ENCODE data around the gene MARVELD1.
"Not testable (repeated sequence)": the region's sequence is repeated elsewhere in the genome, so short reads cannot be mapped to it uniquely, and the experiment has no call there.

MARVELD1 gene

GRCh38 chr10:97698072-97698655, 15.4 kb upstream of the MARVELD1 start:
- not testable (repeated sequence) for DNase-seq

- DNase-seq, result peak; percentile 34
Measured at GRCh38 chr10:97701438-97702069, 12.0 kb upstream of the MARVELD1 start.

- no peak for DNase-seq
Measured at GRCh38 chr10:97703398-97704067, 10.0 kb upstream of the MARVELD1 start.

- DNase-seq, result no peak
Measured at GRCh38 chr10:97704341-97704740, 9.2 kb upstream of the MARVELD1 start.

GRCh38 chr10:97705006-97705670, 8.4 kb upstream of the MARVELD1 start:
- no peak for DNase-seq

- DNase-seq, result no peak
Measured at GRCh38 chr10:97707134-97707861, 6.2 kb upstream of the MARVELD1 start.

- no peak for DNase-seq
Measured at GRCh38 chr10:97708167-97708566, 5.4 kb upstream of the MARVELD1 start.

- DNase-seq, result peak; percentile 72
Measured at GRCh38 chr10:97708976-97709946, 4.3 kb upstream of the MARVELD1 start.

- DNase-seq, result no peak
Measured at GRCh38 chr10:97711640-97712572, 1.6 kb upstream of the MARVELD1 start.

GRCh38 chr10:97713826-97714400, 383 bp downstream of the MARVELD1 start:
- no peak for DNase-seq

- DNase-seq, result peak; percentile 60
Measured at GRCh38 chr10:97714401-97715258, 1.1 kb downstream of the MARVELD1 start.

- DNase-seq, result no peak
Measured at GRCh38 chr10:97715259-97715874, 1.8 kb downstream of the MARVELD1 start.

- DNase-seq, result no peak
Measured at GRCh38 chr10:97717627-97718026, 4.1 kb downstream of the MARVELD1 start.

- no peak for DNase-seq
Measured at GRCh38 chr10:97718178-97718577, 4.6 kb downstream of the MARVELD1 start.

- no peak for DNase-seq
Measured at GRCh38 chr10:97718659-97719142, 5.2 kb downstream of the MARVELD1 start.

GRCh38 chr10:97719602-97720001, 6.1 kb downstream of the MARVELD1 start:
- no peak for DNase-seq

- DNase-seq, result no peak
Measured at GRCh38 chr10:97721871-97722780, 8.6 kb downstream of the MARVELD1 start.

- DNase-seq, result no peak
Measured at GRCh38 chr10:97723001-97723400, 9.5 kb downstream of the MARVELD1 start.
